ENCODE measurements around the gene CCDC110. TPM values are rescaled to one million over a fixed set of nuclear protein-coding genes. Genes with fewer than 3 reads are reported as not detected.
A peak's percentile ranks its signal among the peaks of the same experiment; 100 is the strongest.

The CCDC110 gene
- total and polyA plus RNA-seq, 8 donors, result 1.3 to 3.5 (median 2.8) TPM

GRCh38 chr4:185479507-185479971 is 8.0 kb upstream of the CCDC110 start:
- TF ChIP-seq CTCF (IDR thresholded peaks at IDR 0.05), result no peak
- Histone ChIP-seq H3K36me3 (no peaks in the 10 kb centered on the region), H3K27ac (no peak overlapping the region), H3K9me3 (no peaks in the 10 kb centered on the region), H3K4me3 (no peak overlapping the region), H3K27me3 (no peaks in the 10 kb centered on the region), H3K4me1 (no peaks in the 10 kb centered on the region)
- intact Hi-C loops (cut with DNase I), result loop anchor here in 1 of 2 donors (10.0 kb wide), 1 partner anchor 115 kb away; no protein-coding TSS in a partner anchor
- ATAC-seq (peak; percentile 88), DNase-seq (no peak)

- no peaks in the 10 kb centered on the region for H3K36me3 ChIP-seq
- H3K4me3 ChIP-seq, result no peak overlapping the region
- intact Hi-C loops (cut with DNase I), result loop anchor here in 1 of 2 donors (10.0 kb wide), 1 partner anchor 122 kb away; no protein-coding TSS in a partner anchor
- no peak for TF ChIP-seq CTCF (IDR thresholded peaks at IDR 0.05)
- ATAC-seq (no peak), DNase-seq (no peak)
- peaks cover 0 to 43% of the 10 kb centered on the region in 2 donors for H3K27me3 ChIP-seq
- H3K27ac ChIP-seq, result no peak overlapping the region
- no peaks in the 10 kb centered on the region for H3K9me3 ChIP-seq
- H3K4me1 ChIP-seq, result peaks cover 0 to 6% of the 10 kb centered on the region in 2 donors
Measured at GRCh38 chr4:185473247-185473646, 1.7 kb upstream of the CCDC110 start.

DNA sequence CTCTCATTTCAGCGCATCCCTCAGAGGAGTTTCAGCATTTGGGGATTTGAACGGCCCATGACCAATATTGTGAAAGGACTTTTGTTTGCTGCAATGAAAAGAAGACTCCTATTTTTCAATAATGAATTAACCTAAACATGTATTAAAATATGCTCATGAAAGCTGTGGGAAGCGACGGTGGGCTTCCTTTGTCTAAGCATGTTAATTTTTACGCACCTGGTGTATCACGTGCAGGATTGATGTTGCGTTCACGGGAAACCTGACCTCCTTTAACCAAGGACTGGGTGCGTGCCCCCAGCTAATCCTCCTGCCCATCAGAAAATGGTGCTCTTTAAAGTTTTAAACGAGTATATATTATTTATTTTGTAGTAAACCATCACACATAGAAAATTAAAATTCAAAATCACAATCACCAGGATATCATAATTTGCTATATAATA is 590 bp upstream of the CCDC110 start:
- H3K4me1 ChIP-seq, result peaks cover 0 to 6% of the 10 kb centered on the region in 2 donors
- H3K27me3 ChIP-seq, result peaks cover 0 to 43% of the 10 kb centered on the region in 2 donors
- DNase-seq (no peak), ATAC-seq (no peak)
- no peak for TF ChIP-seq CTCF (IDR thresholded peaks at IDR 0.05)
- no peak overlapping the region for H3K27ac ChIP-seq
- intact Hi-C loops (cut with DNase I), result loop anchor here in 1 of 2 donors (10.0 kb wide), 1 partner anchor 123 kb away; no protein-coding TSS in a partner anchor
- H3K4me3 ChIP-seq, result peak overlapping the region; percentile 70 to 89
- H3K36me3 ChIP-seq, result no peaks in the 10 kb centered on the region
- no peaks in the 10 kb centered on the region for H3K9me3 ChIP-seq

DNA sequence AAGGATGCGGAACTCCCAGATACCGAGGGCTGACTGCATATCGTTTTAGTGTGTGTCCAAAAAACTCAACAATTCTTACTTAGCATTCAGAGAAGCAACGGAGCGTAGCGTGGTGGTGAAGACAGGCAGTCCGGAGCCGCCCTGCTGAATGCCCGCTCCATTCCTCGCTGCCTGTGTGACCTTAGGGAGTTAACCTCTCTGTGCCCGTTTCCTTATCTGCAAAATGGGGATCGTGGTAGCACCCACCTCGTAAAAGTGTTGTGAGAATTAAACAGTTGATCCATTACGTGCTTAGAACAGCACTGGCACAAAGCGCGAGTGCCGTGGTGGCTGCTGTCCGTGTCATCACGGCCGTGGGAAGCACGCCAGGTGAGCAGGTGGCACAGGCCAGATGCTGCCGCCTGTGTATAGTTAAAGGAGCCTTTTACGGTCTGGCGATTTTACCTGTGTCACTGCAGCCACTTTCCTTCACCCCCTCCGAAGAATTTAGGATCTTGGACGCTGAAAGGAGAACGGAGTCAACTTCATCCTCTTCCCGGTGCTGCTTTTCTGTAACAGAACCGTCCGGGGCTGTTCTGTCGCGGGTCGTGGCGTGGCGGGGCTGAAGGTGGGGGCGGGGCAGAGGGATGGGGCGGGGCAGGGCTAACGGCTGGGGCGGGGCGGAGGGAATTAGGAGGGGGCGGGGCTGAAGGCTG is 885 bp downstream of the CCDC110 start:
- intact Hi-C loops (cut with DNase I), result loop anchor here in 1 of 2 donors (10.0 kb wide), 1 partner anchor 124 kb away; no protein-coding TSS in a partner anchor
- TF ChIP-seq CTCF (IDR thresholded peaks at IDR 0.05), result no peak

DNA sequence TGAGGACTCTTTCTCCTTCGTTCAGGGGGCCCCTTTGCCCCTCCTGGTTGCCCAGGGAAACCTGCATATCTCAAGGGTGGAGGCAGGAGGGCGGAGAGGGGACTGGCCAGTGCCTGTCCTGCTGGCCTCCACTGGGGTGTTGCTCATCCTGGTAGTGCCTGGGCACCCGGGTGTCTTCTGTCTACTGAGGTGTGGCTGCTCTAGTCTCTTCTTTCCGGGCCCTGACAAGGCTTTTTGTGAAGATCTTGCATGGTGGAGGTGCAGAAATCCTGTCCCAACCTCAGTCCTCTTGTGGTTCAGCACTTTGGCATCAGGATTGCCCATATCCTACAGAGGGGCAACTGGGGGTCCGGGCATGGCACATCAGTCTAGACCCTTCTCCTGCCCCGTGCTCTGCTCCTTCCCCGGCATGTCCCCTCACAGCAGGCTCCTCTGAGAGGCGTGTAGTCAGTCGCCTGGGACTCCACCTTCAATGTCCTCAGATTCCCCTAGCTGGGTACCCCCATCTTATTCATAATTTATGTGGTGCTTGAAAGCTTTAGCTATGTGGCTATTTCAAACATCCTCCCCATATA is 1.9 kb downstream of the CCDC110 start:
- Histone ChIP-seq H3K4me3 (no peak overlapping the region), H3K27ac (no peak overlapping the region), H3K9me3 (no peaks in the 10 kb centered on the region), H3K36me3 (no peaks in the 10 kb centered on the region), H3K27me3 (peaks cover 0 to 43% of the 10 kb centered on the region in 2 donors), H3K4me1 (peaks cover 0 to 6% of the 10 kb centered on the region in 2 donors)
- no peak for ATAC-seq
- TF ChIP-seq CTCF (IDR thresholded peaks at IDR 0.05), result no peak
- DNase-seq, result no peak
- intact Hi-C loops (cut with DNase I), result loop anchor here in 1 of 2 donors (10.0 kb wide), 1 partner anchor 125 kb away; no protein-coding TSS in a partner anchor

More for the DNA sequence above, 885 bp downstream of the CCDC110 start:
- Histone ChIP-seq H3K9me3 (no peaks in the 10 kb centered on the region), H3K4me3 (peak overlapping the region; percentile 36 to 50), H3K27ac (peak overlapping the region in 1 of 2 donors; percentile 30), H3K4me1 (peaks cover 0 to 6% of the 10 kb centered on the region in 2 donors), H3K27me3 (peaks cover 0 to 43% of the 10 kb centered on the region in 2 donors), H3K36me3 (no peaks in the 10 kb centered on the region)
- peak; percentile 29 for ATAC-seq
- DNase-seq, result peak in 3 of 4 donors; percentile 58 to 82 (median 67)

Data from left lung (tissue), 10 donors.